Loucy (cell line): ENCODE results near the gene LINS1.

Source experiments
- H2AFZ ChIP-seq: fragments of 200-600 bp; sonication (generic); 2 replicates; pipeline ENCODE4 v1.6.0; 2016; ENCODE audit warnings: antibody characterized with exemption, mild to moderate bottlenecking, low read length, moderate library complexity
- H3F3A ChIP-seq: fragments of 200-600 bp; 2 replicates; pipeline ENCODE4 v1.6.0; 2016; ENCODE audit warnings: antibody characterized with exemption, low read depth, mild to moderate bottlenecking
- H3K27me3 ChIP-seq: fragments of 200-600 bp; sonication (generic); 2 replicates; pipeline ENCODE4 v1.6.1; 2014; ENCODE audit warnings: low read length, mild to moderate bottlenecking; ENCODE audit not compliant: insufficient read depth, poor library complexity, severe bottlenecking
- H3K36me3 ChIP-seq: fragments of 200-600 bp; sonication (generic); 2 replicates; pipeline ENCODE4 v1.6.1; 2016; ENCODE audit warnings: low read length; ENCODE audit not compliant: insufficient read depth
- H3K4me1 ChIP-seq: fragments of 200-600 bp; sonication (generic); 2 replicates; pipeline ENCODE4 v1.5.1; 2014; ENCODE audit warnings: low read length, mild to moderate bottlenecking; ENCODE audit not compliant: insufficient read depth, poor library complexity, severe bottlenecking
- H3K4me2 ChIP-seq: fragments of 200-600 bp; sonication (generic); 2 replicates; pipeline ENCODE4 v1.6.0; 2014; ENCODE audit warnings: antibody characterized with exemption, low read length, low read depth, mild to moderate bottlenecking; ENCODE audit not compliant: poor library complexity, severe bottlenecking
- H3K4me3 ChIP-seq: fragments of 200-600 bp; sonication (generic); 2 replicates; pipeline ENCODE4 v1.5.1; 2014; ENCODE audit warnings: low read length, mild to moderate bottlenecking, mixed read lengths; ENCODE audit not compliant: poor library complexity, severe bottlenecking
- H3K79me2 ChIP-seq: fragments of 200-600 bp; sonication (generic); 2 replicates; pipeline ENCODE4 v1.6.1; 2014; ENCODE audit warnings: low read length; ENCODE audit not compliant: insufficient read depth
- H3K9ac ChIP-seq: fragments of 200-600 bp; sonication (generic); 2 replicates; pipeline ENCODE4 v1.6.0; 2014; ENCODE audit warnings: mild to moderate bottlenecking, low read depth, low read length, moderate library complexity; ENCODE audit not compliant: poor library complexity, severe bottlenecking
- H3K9me2 ChIP-seq: fragments of 200-600 bp; sonication (generic); replicated peaks from 2 replicates; pipeline ENCODE4 v1.6.1; 2016; ENCODE audit warnings: low read depth, low read length, mixed read lengths
- H3K9me3 ChIP-seq: fragments of 200-600 bp; sonication (generic); 2 replicates; pipeline ENCODE4 v1.6.1; 2014; ENCODE audit warnings: mild to moderate bottlenecking, antibody characterized with exemption, low read length, low read depth; ENCODE audit not compliant: insufficient read depth
- H4K20me1 ChIP-seq: fragments of 200-600 bp; sonication (generic); 2 replicates; pipeline ENCODE4 v1.6.0; 2014; ENCODE audit warnings: antibody characterized with exemption, low read length, mild to moderate bottlenecking; ENCODE audit not compliant: insufficient read depth, poor library complexity, severe bottlenecking
- EZH2phosphoT487 ChIP-seq: fragments of 200-600 bp; IDR thresholded peaks from 2 replicates; pipeline ENCODE4 v1.6.1; 2018; ENCODE audit warnings: antibody characterized with exemption, mild to moderate bottlenecking, moderate library complexity, borderline replicate concordance
- TF ChIP-seq, protein P1 (sequence below): fragments of 200-600 bp; sonication (generic); conservative IDR thresholded peaks from 2 replicates; pipeline ENCODE4 v1.5.1; 2014; ENCODE audit warnings: mild to moderate bottlenecking, antibody characterized with exemption, low read length

The LINS1 gene

GRCh38 chr15:100570275-100570674, 31.7 kb downstream of the LINS1 start:
- Histone ChIP-seq H3K9me3 (no peaks in the 10 kb centered on the region), H3K9me2 (no peaks in the 10 kb centered on the region), H2AFZ (no peak overlapping the region), H3K4me1 (no peaks in the 10 kb centered on the region), H3K27me3 (no peaks in the 10 kb centered on the region), H3K36me3 (peaks cover 37% of the 10 kb centered on the region; the same call in 1 of the 2 replicates), H4K20me1 (no peaks in the 10 kb centered on the region), H3K4me3 (no peak overlapping the region), H3K9ac (no peak overlapping the region), H3F3A (no peaks in the 10 kb centered on the region), H3K4me2 (no peak overlapping the region), H3K79me2 (no peaks in the 10 kb centered on the region)
- TF ChIP-seq EZH2phosphoT487: no peak
- TF ChIP-seq, protein P1, sequence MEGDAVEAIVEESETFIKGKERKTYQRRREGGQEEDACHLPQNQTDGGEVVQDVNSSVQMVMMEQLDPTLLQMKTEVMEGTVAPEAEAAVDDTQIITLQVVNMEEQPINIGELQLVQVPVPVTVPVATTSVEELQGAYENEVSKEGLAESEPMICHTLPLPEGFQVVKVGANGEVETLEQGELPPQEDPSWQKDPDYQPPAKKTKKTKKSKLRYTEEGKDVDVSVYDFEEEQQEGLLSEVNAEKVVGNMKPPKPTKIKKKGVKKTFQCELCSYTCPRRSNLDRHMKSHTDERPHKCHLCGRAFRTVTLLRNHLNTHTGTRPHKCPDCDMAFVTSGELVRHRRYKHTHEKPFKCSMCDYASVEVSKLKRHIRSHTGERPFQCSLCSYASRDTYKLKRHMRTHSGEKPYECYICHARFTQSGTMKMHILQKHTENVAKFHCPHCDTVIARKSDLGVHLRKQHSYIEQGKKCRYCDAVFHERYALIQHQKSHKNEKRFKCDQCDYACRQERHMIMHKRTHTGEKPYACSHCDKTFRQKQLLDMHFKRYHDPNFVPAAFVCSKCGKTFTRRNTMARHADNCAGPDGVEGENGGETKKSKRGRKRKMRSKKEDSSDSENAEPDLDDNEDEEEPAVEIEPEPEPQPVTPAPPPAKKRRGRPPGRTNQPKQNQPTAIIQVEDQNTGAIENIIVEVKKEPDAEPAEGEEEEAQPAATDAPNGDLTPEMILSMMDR: no peak

- no peak overlapping the region for H3K4me3 ChIP-seq
- no peak overlapping the region for H3K4me2 ChIP-seq
- H4K20me1 ChIP-seq: no peaks in the 10 kb centered on the region
- no peaks in the 10 kb centered on the region for H3K27me3 ChIP-seq
- H2AFZ ChIP-seq: no peak overlapping the region
- TF ChIP-seq, protein P1: no peak
- no peak for TF ChIP-seq EZH2phosphoT487
- H3K4me1 ChIP-seq: no peaks in the 10 kb centered on the region
- H3K9me2 ChIP-seq: no peaks in the 10 kb centered on the region
- peaks cover 37% of the 10 kb centered on the region; the same call in 1 of the 2 replicates for H3K36me3 ChIP-seq
- no peaks in the 10 kb centered on the region for H3K9me3 ChIP-seq
- no peaks in the 10 kb centered on the region for H3K79me2 ChIP-seq
- H3F3A ChIP-seq: no peaks in the 10 kb centered on the region
- H3K9ac ChIP-seq: no peak overlapping the region
These were observed 32.6 kb downstream of the LINS1 start for GRCh38 chr15:100569391-100569790.

DNA sequence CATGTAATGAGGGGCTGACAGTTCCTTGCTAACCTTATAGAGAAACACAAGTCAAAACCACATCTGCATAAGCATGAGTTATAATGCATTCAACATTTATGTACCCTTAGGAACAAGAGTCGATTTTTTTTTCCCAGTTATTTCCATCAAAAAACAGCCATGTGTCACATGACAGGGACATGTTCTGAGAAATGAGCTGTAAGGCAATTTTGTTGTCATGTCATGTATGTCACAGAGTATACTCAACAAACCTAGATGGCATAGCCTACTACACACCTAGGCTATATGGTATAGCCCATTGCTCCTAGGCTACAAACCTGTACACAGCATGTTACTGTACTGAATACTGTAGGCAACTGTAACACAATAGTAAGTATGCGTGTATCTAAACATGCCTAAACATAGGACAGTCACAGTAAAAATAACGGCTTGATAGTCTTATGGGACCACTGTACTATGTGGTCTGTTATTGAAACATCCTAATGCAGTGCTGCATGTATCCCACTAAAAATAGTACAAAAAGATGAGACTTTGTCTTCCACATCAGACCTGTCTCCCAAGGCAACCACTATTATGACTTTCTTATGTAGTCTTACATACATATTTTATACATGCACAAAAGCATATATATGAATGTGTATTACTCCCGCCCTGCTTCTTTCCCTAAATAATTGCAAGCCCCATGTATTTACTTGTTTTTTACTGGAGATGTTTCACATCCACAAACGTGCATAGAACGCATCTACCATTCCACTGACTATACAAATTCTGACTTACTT, 34.9 kb downstream of the LINS1 start:
- H3K9ac ChIP-seq: no peak overlapping the region
- no peaks in the 10 kb centered on the region for H3K79me2 ChIP-seq
- H3K4me1 ChIP-seq: no peaks in the 10 kb centered on the region
- H3K4me3 ChIP-seq: no peak overlapping the region
- no peaks in the 10 kb centered on the region for H4K20me1 ChIP-seq
- no peaks in the 10 kb centered on the region for H3K9me2 ChIP-seq
- H3K27me3 ChIP-seq: no peaks in the 10 kb centered on the region
- H3K36me3 ChIP-seq: peaks cover 29% of the 10 kb centered on the region; the same call in 1 of the 2 replicates
- no peaks in the 10 kb centered on the region for H3F3A ChIP-seq
- TF ChIP-seq EZH2phosphoT487: no peak
- TF ChIP-seq, protein P1: no peak
- H2AFZ ChIP-seq: no peak overlapping the region
- H3K9me3 ChIP-seq: no peaks in the 10 kb centered on the region
- H3K4me2 ChIP-seq: no peak overlapping the region
